Measurements from ENCODE around the gene DPY19L3. TPM values are rescaled to one million over a fixed set of nuclear protein-coding genes. Genes with fewer than 3 reads are reported as not detected.

Gene DPY19L3
- total RNA-seq, 1 donor = 30.0 TPM

- Histone ChIP-seq H3K4me1 (ENCODE audit: insufficient read depth, low read length) (peaks cover 15% of the 10 kb centered on the region), H3K4me2 (ENCODE audit: insufficient read depth, low read length) (peak overlapping the region; percentile 82), H3K79me2 (ENCODE audit: insufficient read depth, low read length) (peaks cover 25% of the 10 kb centered on the region), H3K9me3 (ENCODE audit: low read depth, low read length) (no peaks in the 10 kb centered on the region), H3K4me3 (ENCODE audit: insufficient read depth, low read length) (peak overlapping the region; percentile 88), H3K27ac (ENCODE audit: low read depth, low read length) (peak overlapping the region; percentile 90), H2AFZ (ENCODE audit: low read length) (no peak overlapping the region), H4K20me1 (ENCODE audit: insufficient read depth, low read length) (no peaks in the 10 kb centered on the region), H3K36me3 (ENCODE audit: insufficient read depth, low read length) (peaks cover 23% of the 10 kb centered on the region), H3K27me3 (ENCODE audit: insufficient read depth, low read length) (no peaks in the 10 kb centered on the region)
- TF ChIP-seq CTCF (IDR thresholded peaks at IDR 0.05; ENCODE audit: extremely low read depth, low read depth, low read length) = no peak
- DNase-seq (ENCODE audit: insufficient read length, low spot score, missing footprints) = peak; percentile 64
These were observed 1.7 kb downstream of the DPY19L3 start for GRCh38 chr19:32407004-32407992.

- Histone ChIP-seq H3K79me2 (ENCODE audit: insufficient read depth, low read length) (no peaks in the 10 kb centered on the region), H4K20me1 (ENCODE audit: insufficient read depth, low read length) (no peaks in the 10 kb centered on the region), H3K27ac (ENCODE audit: low read depth, low read length) (no peak overlapping the region), H3K4me3 (ENCODE audit: insufficient read depth, low read length) (no peak overlapping the region), H3K4me1 (ENCODE audit: insufficient read depth, low read length) (no peaks in the 10 kb centered on the region), H3K27me3 (ENCODE audit: insufficient read depth, low read length) (no peaks in the 10 kb centered on the region), H3K36me3 (ENCODE audit: insufficient read depth, low read length) (peaks cover 24% of the 10 kb centered on the region), H3K4me2 (ENCODE audit: insufficient read depth, low read length) (no peak overlapping the region), H3K9me3 (ENCODE audit: low read depth, low read length) (no peaks in the 10 kb centered on the region), H2AFZ (ENCODE audit: low read length) (no peak overlapping the region)
- no peak for TF ChIP-seq CTCF (IDR thresholded peaks at IDR 0.05; ENCODE audit: extremely low read depth, low read depth, low read length)
- DNase-seq (ENCODE audit: insufficient read length, low spot score, missing footprints) = no peak
These were observed 9.7 kb downstream of the DPY19L3 start for GRCh38 chr19:32415246-32415645.

- Histone ChIP-seq H2AFZ (ENCODE audit: low read length) (no peak overlapping the region), H3K4me3 (ENCODE audit: insufficient read depth, low read length) (no peak overlapping the region), H3K27ac (ENCODE audit: low read depth, low read length) (no peak overlapping the region), H4K20me1 (ENCODE audit: insufficient read depth, low read length) (no peaks in the 10 kb centered on the region), H3K4me2 (ENCODE audit: insufficient read depth, low read length) (no peak overlapping the region), H3K79me2 (ENCODE audit: insufficient read depth, low read length) (no peaks in the 10 kb centered on the region), H3K4me1 (ENCODE audit: insufficient read depth, low read length) (no peaks in the 10 kb centered on the region), H3K9me3 (ENCODE audit: low read depth, low read length) (no peaks in the 10 kb centered on the region), H3K27me3 (ENCODE audit: insufficient read depth, low read length) (no peaks in the 10 kb centered on the region), H3K36me3 (ENCODE audit: insufficient read depth, low read length) (peaks cover 23% of the 10 kb centered on the region)
- no peak for TF ChIP-seq CTCF (IDR thresholded peaks at IDR 0.05; ENCODE audit: extremely low read depth, low read depth, low read length)
- DNase-seq (ENCODE audit: insufficient read length, low spot score, missing footprints) = peak; percentile 68
These were observed 10.1 kb downstream of the DPY19L3 start for GRCh38 chr19:32415669-32416068.

- H3K27me3 ChIP-seq (ENCODE audit: insufficient read depth, low read length) = no peaks in the 10 kb centered on the region
- no peak overlapping the region for H3K27ac ChIP-seq (ENCODE audit: low read depth, low read length)
- no peaks in the 10 kb centered on the region for H3K79me2 ChIP-seq (ENCODE audit: insufficient read depth, low read length)
- no peak overlapping the region for H2AFZ ChIP-seq (ENCODE audit: low read length)
- no peak overlapping the region for H3K4me2 ChIP-seq (ENCODE audit: insufficient read depth, low read length)
- no peaks in the 10 kb centered on the region for H3K9me3 ChIP-seq (ENCODE audit: low read depth, low read length)
- no peak for TF ChIP-seq CTCF (IDR thresholded peaks at IDR 0.05; ENCODE audit: extremely low read depth, low read depth, low read length)
- peaks cover 17% of the 10 kb centered on the region for H3K36me3 ChIP-seq (ENCODE audit: insufficient read depth, low read length)
- H4K20me1 ChIP-seq (ENCODE audit: insufficient read depth, low read length) = no peaks in the 10 kb centered on the region
- no peak overlapping the region for H3K4me3 ChIP-seq (ENCODE audit: insufficient read depth, low read length)
- DNase-seq (ENCODE audit: insufficient read length, low spot score, missing footprints) = peak; percentile 55
- H3K4me1 ChIP-seq (ENCODE audit: insufficient read depth, low read length) = no peaks in the 10 kb centered on the region
These were observed 11.3 kb downstream of the DPY19L3 start for GRCh38 chr19:32416749-32417456.
